Thyroid gland (tissue), 4 donors: ENCODE measurements around the gene AGBL4.

ENCODE experiments used
- CTCF ChIP-seq, 6 experiments: fragments of 200-600 bp in 3 of 6; fragments of 450-650 bp in 3 of 6; sonication (generic) in 3 of 6; IDR thresholded peaks; one replicate each; pipeline ENCODE4 v1.5.1; 2016 to 2019; ENCODE audit warnings: antibody characterized with exemption in 6 of 6, mild to moderate bottlenecking in 2 of 6, inconsistent platforms in 1 of 6, moderate library complexity in 1 of 6
- POLR2A ChIP-seq, 2 donors: fragments of 450-650 bp; IDR thresholded peaks; one replicate each; pipeline ENCODE4 v1.6.1; 2017; ENCODE audit warnings: antibody characterized with exemption in 2 of 2, mild to moderate bottlenecking in 2 of 2, moderate library complexity in 1 of 2

GRCh38 chr1:48495166-48495565, 1528.6 kb downstream of the AGBL4 start:
- no peak for TF ChIP-seq CTCF (IDR thresholded peaks at IDR 0.05)
- TF ChIP-seq POLR2A (IDR thresholded peaks at IDR 0.05) = no peak
